Measurements from ENCODE around the gene MNX1. TPM values are rescaled to one million over a fixed set of nuclear protein-coding genes. Genes with fewer than 3 reads are reported as not detected.

MNX1 gene
- total and polyA plus RNA-seq, 2 of the 4 experiments (the other 2 are of a cell fraction) = not detected

DNA sequence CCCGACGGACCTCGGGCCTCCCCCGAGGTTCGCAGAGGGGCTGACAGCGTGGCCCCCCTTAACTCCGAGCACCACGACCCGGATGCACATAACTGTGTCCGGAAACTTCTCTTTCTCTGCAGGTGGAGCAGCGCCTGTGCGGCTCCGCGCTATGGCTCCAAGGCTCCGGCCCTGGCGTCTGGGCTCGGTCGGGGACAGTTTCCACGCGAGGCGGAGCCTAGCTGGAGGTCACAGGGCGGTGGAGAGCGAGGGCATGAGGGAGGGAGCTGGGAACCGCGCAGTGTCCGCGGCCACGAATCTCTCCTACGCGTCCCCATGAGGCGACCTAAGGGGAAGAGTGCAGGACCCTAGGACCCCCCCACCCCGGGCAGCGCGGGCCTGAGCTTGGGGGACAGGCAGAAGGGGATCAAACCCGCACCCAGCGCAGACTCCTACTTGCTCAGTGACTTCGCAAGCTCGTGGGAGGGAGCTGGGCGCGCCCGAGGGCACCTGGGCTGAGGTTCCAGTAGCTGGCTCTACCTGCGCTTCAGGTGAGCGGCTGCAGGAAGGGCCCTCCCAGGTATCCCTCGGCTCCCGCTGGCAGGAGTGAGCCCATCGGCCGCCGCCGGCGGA is 8.6 kb upstream of the MNX1 start:
- Histone ChIP-seq H4K20me1 (ENCODE audit: insufficient read depth, low read length) (no peaks in the 10 kb centered on the region), H3K56ac (ENCODE audit: extremely low read depth, insufficient read depth, low read length) (no peak overlapping the region), H2BK5ac (ENCODE audit: low read depth, low read length, poor library complexity, severe bottlenecking) (no peak overlapping the region), H2AK9ac (replicated peaks; ENCODE audit: low read depth, low read length, poor library complexity) (no peak overlapping the region), H3K4me2 (ENCODE audit: low read depth, low read length) (no peak overlapping the region), H3K4ac (ENCODE audit: low read depth, low read length) (no peak overlapping the region), H3K9ac (ENCODE audit: low read depth, low read length) (no peak overlapping the region), H3K23ac (ENCODE audit: low read depth, low read length) (no peak overlapping the region), H3K36me3 (ENCODE audit: control insufficient read depth, insufficient read depth, low read length) (no peaks in the 10 kb centered on the region), H2BK15ac (ENCODE audit: low read depth, low read length) (no peak overlapping the region), H3K27me3 (ENCODE audit: control insufficient read depth, insufficient read depth, low read length) (peaks cover 93% of the 10 kb centered on the region), H3K4me1 (ENCODE audit: control insufficient read depth, insufficient read depth, low read length) (no peaks in the 10 kb centered on the region), H4K8ac (ENCODE audit: low read depth in 2 of 2, low read length in 2 of 2) (no peak overlapping the region), H3K9me1 (ENCODE audit: insufficient read depth, low read length) (no peaks in the 10 kb centered on the region), H2BK120ac (ENCODE audit: low read depth, low read length) (no peak overlapping the region), H3K27ac (ENCODE audit: insufficient read depth, low read length) (no peak overlapping the region), H3K4me3 (ENCODE audit: insufficient read depth, low read depth, low read length) (no peak overlapping the region), H2AK5ac (ENCODE audit: low read depth, low read length) (no peak overlapping the region), H3K9me3 (ENCODE audit: control insufficient read depth, insufficient read depth, low read length) (peaks cover 7% of the 10 kb centered on the region; the same call in 1 of the 2 replicates), H4K5ac (ENCODE audit: low read depth, low read length) (no peak overlapping the region), H2AFZ (replicated peaks; ENCODE audit: low read length, poor library complexity) (no peak overlapping the region), H2BK20ac (ENCODE audit: low read depth, low read length) (no peak overlapping the region), H4K91ac (ENCODE audit: insufficient read depth, low read depth, low read length) (no peak overlapping the region), H3K14ac (replicated peaks; ENCODE audit: low read depth, low read length) (no peak overlapping the region), H3K18ac (ENCODE audit: low read depth, low read length) (no peak overlapping the region), H3K79me1 (ENCODE audit: low read depth in 1 of 2, low read length in 2 of 2) (no peaks in the 10 kb centered on the region)
- in situ Hi-C loops (cut with MboI; ENCODE audit: low sequenced_read_pairs) = no loop called here
- no peak for TF ChIP-seq CEBPB (IDR thresholded peaks at IDR 0.05; ENCODE audit: low read depth, low read length)
- no peak for TF ChIP-seq FOS (IDR thresholded peaks at IDR 0.05; ENCODE audit: low read depth, low read length)
- 3% methylated on average over 8 of the region's 50 CpGs; no CpG with 5 or more reads in 1 of the 2 experiments for WGBS, 2 experiments (ENCODE audit: extremely low coverage in 2 of 2, insufficient read length in 1 of 2)
- CTCF ChIA-PET = no interaction called here
- ATAC-seq (ENCODE audit: low read depth) = no peak
- POLR2A ChIA-PET (ENCODE audit: unreplicated experiment) = no interaction called here
- intact Hi-C loops (cut with micrococcal nuclease) = no loop called here
- dilution Hi-C loops (cut with HindIII; ENCODE audit: low sequenced_read_pairs, unreplicated experiment) = no loop called here
- no TSS peak for BruUV-seq (replicated peaks)
- no peak for DNase-seq

Data from IMR-90 (cell line).